K562 (cell line): ENCODE results near the gene GADL1.

Experiments used
- FOXA3 ChIP-seq, 2 experiments: fragments of 450-650 bp in 1 of 2; sonication (generic) in 1 of 2; formaldehyde crosslinking; IDR thresholded peaks in 1 of 2; conservative IDR thresholded peaks in 1 of 2; 2 replicates each; pipeline versions ENCODE4 v1.4.0 to v1.8.0; 2020 to 2022; ENCODE audit warnings: mild to moderate bottlenecking in 2 of 2, missing genetic modification reagents in 1 of 2
- NFE2 ChIP-seq: IDR thresholded peaks from 2 replicates; pipeline ENCODE4 v1.6.1; 2014; ENCODE audit warnings: antibody characterized with exemption, low read depth
- POLR2A ChIP-seq: fragments of 450-650 bp; conservative IDR thresholded peaks from 2 replicates; pipeline ENCODE4 v1.6.1; 2016
- ZBTB26 ChIP-seq: fragments of 450-650 bp; formaldehyde crosslinking; IDR thresholded peaks from 2 replicates; pipeline ENCODE4 v1.4.0; 2022; ENCODE audit warnings: missing genetic modification characterization
- ZFX ChIP-seq: sonication (generic); formaldehyde crosslinking; IDR thresholded peaks from 2 replicates; pipeline ENCODE4 v1.8.0; 2022; ENCODE audit warnings: mild to moderate bottlenecking, missing genetic modification reagents, moderate library complexity
- ZNF778 ChIP-seq: fragments of 450-650 bp; formaldehyde crosslinking; IDR thresholded peaks from 2 replicates; pipeline ENCODE4 v1.4.0; 2020; ENCODE audit warnings: mild to moderate bottlenecking, moderate library complexity

DNA sequence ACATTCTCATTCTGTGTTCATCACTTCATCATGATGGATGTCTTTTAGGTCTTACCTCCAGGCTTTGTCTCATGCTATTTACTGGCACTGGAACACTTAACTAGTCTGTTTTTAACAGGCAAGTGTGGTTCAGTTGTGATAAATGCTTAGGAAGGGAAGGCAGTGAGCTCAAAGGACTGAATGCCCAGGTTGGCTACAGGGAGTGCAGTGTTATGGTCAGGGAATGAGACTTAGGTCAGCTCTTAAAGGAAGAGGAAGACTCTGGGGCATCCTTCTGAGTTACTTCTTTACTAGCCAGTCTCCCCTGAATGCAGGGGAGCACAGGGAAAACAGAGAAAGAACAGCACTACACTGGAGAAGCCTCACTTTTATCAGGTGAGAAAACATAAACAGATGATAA is 215.4 kb downstream of the GADL1 start:
- TF ChIP-seq FOXA3 (CRISPR knock-in tag; conservative IDR thresholded peaks at IDR 0.05 in 1 of 2, IDR thresholded peaks at IDR 0.05 in 1 of 2) (no peak), NFE2 (no peak), ZFX (CRISPR knock-in tag) (no peak), ZNF778 (CRISPR knock-in tag) (no peak), POLR2A (no peak), ZBTB26 (CRISPR knock-in tag) (no peak)
